A549 (cell line): ENCODE measurements around the gene CBX5. TPM values are rescaled to one million over a fixed set of nuclear protein-coding genes. Genes with fewer than 3 reads are reported as not detected.

Experiments used
- ATAC-seq, 2 experiments: fragments of 200-7000 bp in 1 of 2; fragments of >200 bp in 1 of 2; cut with Nextera tagmentation in 1 of 2; cut with Tn5 transposase in 1 of 2; 3 replicates each; pipeline versions ENCODE4 v1.8.0 to v1.9.1; 2018 to 2020; ENCODE audit warnings: mild to moderate bottlenecking in 1 of 2, moderate library complexity in 1 of 2
- CTCF ChIA-PET: fragments of 300-600 bp; sonication (Branson Sonifier 250); formaldehyde crosslinking; extraction: SDS; loops from one replicate; lab custom pipeline; 2021; ENCODE audit warnings: antibody characterized with exemption, inconsistent platforms; lab: Yijun Ruan, JAX
- POLR2A ChIA-PET: fragments of 350-600 bp; formaldehyde crosslinking; extraction: SDS; loops from one replicate; lab custom pipeline; 2021; ENCODE audit warnings: antibody characterized with exemption, inconsistent platforms; lab: Yijun Ruan, JAX
- DNase-seq, 2 experiments: peaks; one replicate each; pipeline versions ENCODE4 v3.0.0 to v3.0.0-alpha.2; 2011 to 2016; ENCODE audit warnings: low read depth in 1 of 2, low spot score in 1 of 2
- FAIRE-seq: peaks from 2 replicates; lab custom pipeline; 2011; peaks lifted over from hg19 to GRCh38; lab: Jason Lieb, UNC
- H3K27ac ChIP-seq, 2 experiments: fragments of >200 bp; sonication (Bioruptor Twin); formaldehyde crosslinking; 3 replicates each; pipeline ENCODE4 v1.5.1; 2016 to 2017
- H3K4me1 ChIP-seq: fragments of >200 bp; sonication (Bioruptor Twin); formaldehyde crosslinking; 3 replicates; pipeline ENCODE4 v1.6.1; 2016
- H3K4me2 ChIP-seq: fragments of >200 bp; sonication (Bioruptor Twin); formaldehyde crosslinking; 3 replicates; pipeline ENCODE4 v1.6.1; 2016
- H3K4me3 ChIP-seq: fragments of >200 bp; sonication (Bioruptor Twin); formaldehyde crosslinking; 3 replicates; pipeline ENCODE4 v1.5.1; 2016
- H3K9me3 ChIP-seq: fragments of >200 bp; sonication (Bioruptor Twin); formaldehyde crosslinking; 3 replicates; pipeline ENCODE4 v1.6.1; 2016
- ATOH8 ChIP-seq: fragments of 250-450 bp; sonication (Bioruptor Pico); IDR thresholded peaks from 2 replicates; pipeline ENCODE4 v1.5.0; 2020; ENCODE audit warnings: low read depth, mild to moderate bottlenecking, moderate library complexity
- BCL3 ChIP-seq: fragments of >200 bp; sonication (Bioruptor Twin); formaldehyde crosslinking; IDR thresholded peaks from 3 replicates; pipeline ENCODE4 v1.6.1; 2016
- BHLHE40 ChIP-seq: IDR thresholded peaks from 2 replicates; pipeline ENCODE4 v1.6.1; 2012; ENCODE audit warnings: low read depth, low read length, inconsistent platforms
- CEBPB ChIP-seq, 2 experiments: fragments of >200 bp in 1 of 2; sonication (Bioruptor Twin) in 1 of 2; formaldehyde crosslinking in 1 of 2; IDR thresholded peaks; 2 replicates each; pipeline ENCODE4 v1.6.1; 2012 to 2016
- CHD4 ChIP-seq: fragments of 200-600 bp; sonication (generic); IDR thresholded peaks from 2 replicates; pipeline ENCODE4 v1.6.1; 2016; ENCODE audit warnings: antibody characterized with exemption, mild to moderate bottlenecking, borderline replicate concordance
- CTCF ChIP-seq: fragments of >200 bp; sonication (Bioruptor Twin); formaldehyde crosslinking; IDR thresholded peaks from 3 replicates; pipeline ENCODE4 v1.5.1; 2016
- E2F6 ChIP-seq: IDR thresholded peaks from 2 replicates; pipeline ENCODE4 v1.6.1; 2012; ENCODE audit warnings: low read depth, borderline replicate concordance
- ESRRA ChIP-seq: fragments of 150-350 bp; IDR thresholded peaks from 2 replicates; pipeline ENCODE4 v1.6.1; 2014; ENCODE audit warnings: mild to moderate bottlenecking, low read length, borderline replicate concordance
- HDAC2 ChIP-seq: fragments of 200-600 bp; sonication (generic); IDR thresholded peaks from 2 replicates; pipeline ENCODE4 v1.6.1; 2016
- HES2 ChIP-seq: fragments of >200 bp; sonication (Bioruptor Twin); formaldehyde crosslinking; IDR thresholded peaks from 2 replicates; pipeline ENCODE4 v1.6.1; 2016
- HEYL ChIP-seq: fragments of 250-450 bp; sonication (Bioruptor Pico); IDR thresholded peaks from 2 replicates; pipeline ENCODE4 v1.8.0; 2021; ENCODE audit warnings: mild to moderate bottlenecking, moderate library complexity
- HOXB13 ChIP-seq: fragments of 250-450 bp; sonication (Bioruptor Pico); IDR thresholded peaks from 2 replicates; pipeline ENCODE4 v1.5.0; 2020; ENCODE audit warnings: low read depth, mild to moderate bottlenecking, moderate library complexity
- HOXB5 ChIP-seq: fragments of 250-450 bp; sonication (Bioruptor Pico); IDR thresholded peaks from 2 replicates; pipeline ENCODE4 v1.5.0; 2020; ENCODE audit warnings: mild to moderate bottlenecking, moderate library complexity
- JUNB ChIP-seq: fragments of >200 bp; sonication (Bioruptor Twin); formaldehyde crosslinking; IDR thresholded peaks from 2 replicates; pipeline ENCODE4 v1.6.1; 2016
- MAFK ChIP-seq: fragments of 450-650 bp; IDR thresholded peaks from 2 replicates; pipeline ENCODE4 v1.6.1; 2014; ENCODE audit not compliant: partially characterized antibody
- MAZ ChIP-seq: fragments of 150-350 bp; IDR thresholded peaks from 2 replicates; pipeline ENCODE4 v1.6.1; 2014; ENCODE audit warnings: antibody characterized with exemption, low read depth, low read length, borderline replicate concordance
- NPAS2 ChIP-seq: fragments of 250-450 bp; sonication (Bioruptor Pico); IDR thresholded peaks from 2 replicates; pipeline ENCODE4 v1.8.0; 2022; ENCODE audit warnings: mild to moderate bottlenecking, moderate library complexity, borderline replicate concordance
- NR3C1 ChIP-seq: fragments of >200 bp; sonication (Bioruptor Twin); formaldehyde crosslinking; IDR thresholded peaks from 3 replicates; pipeline ENCODE4 v1.6.1; 2017
- PBX3 ChIP-seq: IDR thresholded peaks from 2 replicates; pipeline ENCODE4 v1.6.1; 2012
- PHF8 ChIP-seq: fragments of 200-600 bp; sonication (generic); IDR thresholded peaks from 2 replicates; pipeline ENCODE4 v1.6.1; 2016; ENCODE audit warnings: low read depth, mild to moderate bottlenecking, antibody characterized with exemption, moderate library complexity, borderline replicate concordance
- POLR2AphosphoS2 ChIP-seq: conservative IDR thresholded peaks from 2 replicates; pipeline ENCODE4 v1.6.1; 2012; ENCODE audit warnings: low read length, improper control_type of control experiment, inconsistent platforms
- RARB ChIP-seq: fragments of 250-450 bp; sonication (Bioruptor Pico); IDR thresholded peaks from 2 replicates; pipeline ENCODE4 v1.8.0; 2021; ENCODE audit warnings: mild to moderate bottlenecking, moderate library complexity
- RCOR1 ChIP-seq: fragments of 150-350 bp; IDR thresholded peaks from 2 replicates; pipeline ENCODE4 v1.6.1; 2014; ENCODE audit warnings: antibody characterized with exemption, low read length, low read depth
- REST ChIP-seq: fragments of 200-600 bp; sonication (generic); IDR thresholded peaks from 2 replicates; pipeline ENCODE4 v1.6.1; 2016; ENCODE audit warnings: antibody characterized with exemption, mild to moderate bottlenecking, moderate library complexity
- SMC3 ChIP-seq: fragments of >200 bp; sonication (Bioruptor Twin); formaldehyde crosslinking; IDR thresholded peaks from 3 replicates; pipeline ENCODE4 v1.6.1; 2018; ENCODE audit warnings: inconsistent platforms
- SREBF2 ChIP-seq: fragments of 450-650 bp; IDR thresholded peaks from 2 replicates; pipeline ENCODE4 v1.6.1; 2014; ENCODE audit warnings: mild to moderate bottlenecking, moderate library complexity
- TP53 ChIP-seq: fragments of 250-450 bp; sonication (Bioruptor Pico); IDR thresholded peaks from 2 replicates; pipeline ENCODE4 v1.5.0; 2021; ENCODE audit warnings: mild to moderate bottlenecking, moderate library complexity
- USF2 ChIP-seq: fragments of 450-650 bp; IDR thresholded peaks from 2 replicates; pipeline ENCODE4 v1.6.1; 2014; ENCODE audit warnings: antibody characterized with exemption
- ZC3H11A ChIP-seq: fragments of 450-650 bp; IDR thresholded peaks from 2 replicates; pipeline ENCODE4 v1.6.1; 2014; ENCODE audit warnings: antibody characterized with exemption, mild to moderate bottlenecking
- ZFP36 ChIP-seq: fragments of 450-650 bp; IDR thresholded peaks from 2 replicates; pipeline ENCODE4 v1.6.1; 2014; ENCODE audit warnings: borderline replicate concordance; ENCODE audit not compliant: partially characterized antibody
- ZSCAN20 ChIP-seq: fragments of 250-450 bp; sonication (Bioruptor Pico); IDR thresholded peaks from 2 replicates; pipeline ENCODE4 v1.8.0; 2022; ENCODE audit warnings: mild to moderate bottlenecking, moderate library complexity
- WGBS: methylation state at CpG from one replicate; pipeline ENCODE4 v1.1.6; 2017; ENCODE audit errors: missing lambda C conversion rate; 5-methylcytosine and 5-hydroxymethylcytosine counted together
- polyA plus RNA-seq, 4 experiments: library from polyadenylated mRNA; depleted of rRNA in 3 of 4; stranded (reverse); fragments of >200 nt; fragmentation: RNase III in 1 of 4; extraction: RNeasy Plus Mini Kit Qiagen cat#74134 plus additional on column Dnase treatment in 1 of 4; gene quantifications; 2 replicates in 3 of 4; 3 replicates in 1 of 4; pipeline ENCODE4 v1.2.3, GENCODE V29; 2011 to 2017

CBX5 gene
- polyA plus RNA-seq, 2 of the 4 experiments (the other 2 are of a cell fraction), result 39.5 to 129 TPM

- WGBS, result 37% methylated on average over 8 of the region's 8 CpGs
- TF ChIP-seq ATOH8 (CRISPR knock-in tag) (no peak), CHD4 (no peak), HOXB5 (CRISPR knock-in tag) (no peak), SREBF2 (no peak), NPAS2 (no peak), HOXB13 (CRISPR knock-in tag) (no peak), NR3C1 (no peak), RCOR1 (no peak), PBX3 (no peak), ZC3H11A (no peak), HEYL (no peak), POLR2AphosphoS2 (no peak), ZFP36 (no peak), PHF8 (no peak), SMC3 (peak; percentile 87), BCL3 (no peak), BHLHE40 (no peak), CEBPB (IDR thresholded peaks at IDR 0.05) (no peak), REST (no peak), MAZ (no peak), RARB (CRISPR knock-in tag) (no peak), CTCF (peak; percentile 81), JUNB (no peak), ESRRA (no peak), USF2 (no peak), HDAC2 (no peak), HES2 (no peak), TP53 (no peak), MAFK (peak; percentile 49), ZSCAN20 (CRISPR knock-in tag) (no peak), E2F6 (no peak)
Measured at GRCh38 chr12:54220092-54220557, 59.8 kb downstream of the CBX5 start.

More at GRCh38 chr12:54220092-54220557, 59.8 kb downstream of the CBX5 start:
- no peak for FAIRE-seq
- Histone ChIP-seq H3K9me3 (no peaks in the 10 kb centered on the region), H3K4me1 (peaks cover 24% of the 10 kb centered on the region), H3K4me3 (peak overlapping the region; percentile 27; the same call in 1 of the 3 replicates), H3K27ac (peak overlapping the region; percentile 37 to 66; a peak in 5 of 6 replicates), H3K4me2 (peak overlapping the region; percentile 51)
- ChIA-PET POLR2A (interaction anchor here (0.6 to 2.3 kb wide), 7 partner anchors 22 to 211 kb away, joined by 4 to 21 read pairs (median 5); partner anchors contain the start of genes CBX5, COPZ1, HNRNPA1 and HOXC8), CTCF (interaction anchor here (0.6 to 6.4 kb wide), 47 partner anchors 9 to 483 kb away, joined by 3 to 108 read pairs (median 5); partner anchors contain the start of genes COPZ1 and HOXC9)
- ATAC-seq, result peak; percentile 67 to 74
- DNase-seq, result peak; percentile 61 to 81
